Glomerular visceral epithelial cell (primary cell): Measurements from ENCODE around the gene R3HDM2.

Experiments used
- DNase-seq: peaks from one replicate; pipeline ENCODE4 v3.0.0-alpha.2; 2016; ENCODE audit errors: extremely low spot score

Gene R3HDM2

DNA sequence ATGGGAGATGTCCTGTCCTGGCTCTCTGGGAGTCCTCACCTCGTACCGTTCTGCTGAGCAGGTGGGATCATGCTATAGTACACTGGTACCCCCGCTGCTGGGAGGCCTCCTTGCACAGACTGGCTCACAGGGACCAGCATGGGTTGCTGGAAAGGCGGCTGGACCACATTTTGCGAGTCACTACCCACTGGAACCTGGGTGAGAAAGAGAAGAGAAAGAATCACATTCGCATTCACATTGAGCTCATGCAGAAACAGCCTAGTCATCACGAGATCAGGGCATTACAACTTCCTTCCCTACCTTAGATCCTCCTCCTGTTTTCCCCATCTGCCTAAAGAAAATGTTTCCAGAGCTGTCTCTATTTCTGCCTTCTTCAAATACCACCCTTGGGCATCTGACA, 162.6 kb downstream of the R3HDM2 start:
- no peak for DNase-seq

GRCh38 chr12:57266681-57267080, 164.2 kb downstream of the R3HDM2 start:
- DNase-seq: no peak

DNA sequence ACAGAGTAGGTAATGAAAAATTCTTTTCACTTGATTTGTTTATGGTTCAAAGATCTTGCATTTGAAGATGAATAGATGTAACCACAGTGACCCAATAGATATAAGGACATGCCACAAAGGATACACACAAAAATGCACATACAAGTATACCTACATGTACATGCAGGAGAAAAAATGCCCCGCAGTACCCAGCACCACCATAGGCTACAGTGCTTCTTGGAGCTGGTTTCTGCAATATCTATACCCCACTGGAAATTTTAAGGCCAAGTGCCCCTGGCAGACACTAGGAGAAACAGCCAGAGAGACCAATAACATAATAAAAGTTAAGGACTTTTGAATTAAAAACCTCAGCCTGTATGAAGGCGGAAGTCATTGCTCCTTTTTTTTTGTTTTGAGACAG, 167.7 kb downstream of the R3HDM2 start:
- no peak for DNase-seq

DNA sequence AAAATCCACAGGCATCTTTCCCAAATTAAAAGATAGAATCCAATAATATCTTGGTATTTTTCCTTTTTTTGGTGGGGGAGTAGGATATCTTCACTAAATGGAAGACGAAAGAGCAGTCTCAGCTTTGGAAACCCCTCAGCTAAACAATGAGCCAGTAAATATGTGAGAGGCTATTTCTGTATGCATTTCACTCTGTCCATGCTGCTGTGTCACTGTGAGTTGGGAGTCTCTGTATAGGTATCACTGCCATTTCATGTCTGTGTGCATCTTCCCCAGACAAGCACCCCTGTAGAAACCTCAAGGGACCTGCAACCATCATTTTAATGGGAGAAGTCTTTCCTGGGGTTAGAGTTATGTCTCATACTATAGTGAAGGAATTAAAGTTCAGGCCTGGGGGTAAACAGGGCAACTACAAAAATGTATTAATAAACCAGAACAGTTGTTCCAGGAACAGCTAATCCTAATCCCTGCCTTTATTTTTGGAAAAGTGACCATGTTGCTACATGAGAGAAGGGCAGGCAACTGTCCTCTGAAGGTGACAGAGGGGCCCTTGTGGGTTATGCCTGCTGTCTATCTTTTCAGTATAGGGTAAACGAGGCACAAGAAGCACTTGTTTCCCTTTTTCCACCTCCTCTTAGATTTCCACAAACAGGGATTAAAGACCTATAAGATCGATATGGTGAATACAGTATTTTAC, 168.6 kb downstream of the R3HDM2 start:
- no peak for DNase-seq

DNA sequence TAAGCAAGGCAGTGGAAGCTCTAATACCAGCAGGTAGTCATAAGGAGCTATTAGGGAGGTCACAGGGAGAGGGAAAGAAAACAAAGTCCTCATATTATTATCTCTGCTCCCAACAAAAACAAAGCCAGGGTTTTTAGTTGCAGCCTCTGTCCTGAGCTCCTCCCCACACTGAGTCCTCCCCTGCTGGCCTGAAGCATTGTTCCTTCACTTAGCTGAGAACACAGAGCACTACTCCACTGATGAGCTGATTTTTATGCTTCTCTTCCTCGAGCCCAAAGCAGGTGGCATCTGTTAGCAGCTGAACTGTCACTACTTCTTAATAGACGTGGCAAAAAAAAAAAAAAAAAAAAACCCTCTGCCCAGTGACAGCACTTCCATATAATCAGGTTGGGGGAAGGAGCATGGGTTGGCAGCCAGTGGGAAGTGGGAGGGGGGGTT, 169.4 kb downstream of the R3HDM2 start:
- no peak for DNase-seq

- no peak for DNase-seq
These were observed 170.5 kb downstream of the R3HDM2 start for GRCh38 chr12:57260366-57260765.

DNA sequence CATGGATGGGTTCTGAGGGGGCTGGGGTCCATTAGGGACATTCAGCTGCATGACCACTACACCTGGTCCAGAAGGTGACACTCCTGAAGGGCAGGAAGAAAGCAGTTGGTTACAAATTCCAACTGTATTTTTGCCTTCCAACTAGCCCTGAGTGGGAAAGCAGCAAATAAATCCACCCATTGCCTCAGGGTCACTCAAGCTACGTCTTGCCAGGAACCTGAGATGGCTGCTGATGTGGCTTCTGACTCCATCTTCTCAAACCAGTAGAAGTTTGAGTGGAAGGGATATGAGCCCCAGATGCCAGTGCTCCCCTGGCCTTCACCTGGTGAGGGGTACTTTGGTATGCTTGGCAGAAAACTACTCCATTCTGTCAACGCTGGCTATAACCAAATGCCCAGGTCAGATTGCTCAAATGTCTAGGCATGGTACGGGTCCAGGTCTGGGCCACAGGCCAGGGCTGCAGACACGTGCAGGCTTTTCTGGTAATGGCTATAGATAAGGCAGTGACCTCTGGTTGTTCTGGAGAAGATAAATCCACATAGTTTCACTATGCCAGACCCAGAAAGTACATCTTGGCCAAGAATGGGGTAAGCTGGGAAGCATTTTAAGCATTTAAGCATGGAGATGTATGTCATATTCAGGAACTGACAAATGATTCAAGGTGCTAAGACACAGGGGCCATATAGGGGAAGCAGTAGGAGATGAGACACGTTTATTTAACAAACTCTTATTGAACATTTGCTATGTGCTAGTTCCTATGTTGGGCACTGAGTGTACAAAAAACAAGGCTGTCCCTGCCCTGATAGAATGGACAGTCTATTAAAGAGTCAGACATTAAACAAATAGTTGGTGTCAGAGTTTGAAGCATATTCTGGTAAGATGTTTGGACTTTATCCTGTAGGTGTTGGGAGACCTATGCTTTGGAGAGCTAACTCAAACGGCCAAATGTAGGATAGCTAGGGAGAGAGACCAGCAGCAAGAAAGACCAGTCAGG, 171.6 kb downstream of the R3HDM2 start:
- DNase-seq: no peak

DNA sequence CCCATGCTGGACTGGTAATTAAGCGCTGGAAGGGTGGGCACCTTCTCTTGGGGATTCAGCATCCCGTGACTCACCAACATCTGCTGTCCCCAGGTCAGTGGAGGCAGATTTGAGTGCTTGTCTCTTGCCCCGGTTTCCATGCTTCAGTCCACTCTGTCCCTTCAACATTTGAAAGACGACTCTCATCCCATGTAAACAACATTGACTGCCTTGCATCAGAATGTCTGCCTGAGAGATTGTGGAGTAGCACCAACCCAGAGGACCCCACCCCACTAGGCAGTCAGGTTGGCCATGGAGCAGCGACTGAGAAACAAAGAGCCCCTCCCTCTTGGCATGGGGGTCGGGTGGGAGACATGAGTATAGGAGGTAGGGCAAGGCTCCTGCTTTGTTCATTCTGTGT, 174.9 kb downstream of the R3HDM2 start:
- no peak for DNase-seq

- DNase-seq: no peak
These were observed 176.2 kb downstream of the R3HDM2 start for GRCh38 chr12:57254506-57255280.

GRCh38 chr12:57250956-57251355, 179.9 kb downstream of the R3HDM2 start, which contains the start of gene STAC3:
STAC3 (minus strand) TSS chr12:57251187; CDS start chr12:57249636, 1,551 bp downstream.
- no peak for DNase-seq

GRCh38 chr12:57250541-57250940, 180.3 kb downstream of the R3HDM2 start:
- no peak for DNase-seq

- DNase-seq: no peak
These were observed 181.7 kb downstream of the R3HDM2 start for GRCh38 chr12:57248934-57249742.

DNA sequence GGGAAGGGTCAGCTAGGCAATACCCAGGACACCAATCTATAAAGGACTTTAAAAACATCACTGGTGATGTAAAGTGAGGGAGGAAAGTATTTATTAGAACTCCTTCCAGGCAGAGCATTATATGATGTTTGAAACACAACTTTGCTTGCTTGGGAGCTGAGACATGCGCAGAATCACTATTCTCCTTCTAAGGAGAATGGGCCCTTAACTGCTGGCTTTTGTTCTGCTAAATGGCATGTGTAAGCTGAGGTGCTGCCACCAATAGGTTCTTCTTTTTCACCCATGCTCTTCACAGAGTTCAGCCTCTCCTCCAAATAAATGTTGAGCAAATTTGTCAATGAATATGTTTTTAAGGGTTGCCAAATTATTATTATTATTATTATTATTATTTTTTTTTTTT, 183.8 kb downstream of the R3HDM2 start:
- no peak for DNase-seq

DNA sequence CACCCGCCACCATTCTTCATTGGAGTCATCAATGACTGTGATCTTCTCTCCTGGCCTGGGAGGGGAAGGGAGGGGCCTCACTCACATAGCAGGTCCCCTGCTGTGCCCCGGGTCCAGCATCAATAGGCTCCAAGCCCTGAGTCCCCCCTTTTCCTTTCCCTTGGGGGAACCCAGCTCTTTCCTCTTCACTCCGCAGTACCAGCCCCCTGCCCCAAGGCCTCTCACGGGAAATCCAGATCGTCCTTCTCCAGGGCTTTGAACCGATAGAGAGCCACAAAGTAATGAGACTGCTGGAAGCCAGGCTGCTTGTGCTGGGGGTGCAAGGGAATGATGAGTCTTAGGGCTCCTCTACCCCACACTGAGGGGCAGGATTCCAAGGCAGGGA, 186.5 kb downstream of the R3HDM2 start:
- DNase-seq: no peak

GRCh38 chr12:57243521-57244311, 187.1 kb downstream of the R3HDM2 start:
- DNase-seq: peak; percentile 63

DNA sequence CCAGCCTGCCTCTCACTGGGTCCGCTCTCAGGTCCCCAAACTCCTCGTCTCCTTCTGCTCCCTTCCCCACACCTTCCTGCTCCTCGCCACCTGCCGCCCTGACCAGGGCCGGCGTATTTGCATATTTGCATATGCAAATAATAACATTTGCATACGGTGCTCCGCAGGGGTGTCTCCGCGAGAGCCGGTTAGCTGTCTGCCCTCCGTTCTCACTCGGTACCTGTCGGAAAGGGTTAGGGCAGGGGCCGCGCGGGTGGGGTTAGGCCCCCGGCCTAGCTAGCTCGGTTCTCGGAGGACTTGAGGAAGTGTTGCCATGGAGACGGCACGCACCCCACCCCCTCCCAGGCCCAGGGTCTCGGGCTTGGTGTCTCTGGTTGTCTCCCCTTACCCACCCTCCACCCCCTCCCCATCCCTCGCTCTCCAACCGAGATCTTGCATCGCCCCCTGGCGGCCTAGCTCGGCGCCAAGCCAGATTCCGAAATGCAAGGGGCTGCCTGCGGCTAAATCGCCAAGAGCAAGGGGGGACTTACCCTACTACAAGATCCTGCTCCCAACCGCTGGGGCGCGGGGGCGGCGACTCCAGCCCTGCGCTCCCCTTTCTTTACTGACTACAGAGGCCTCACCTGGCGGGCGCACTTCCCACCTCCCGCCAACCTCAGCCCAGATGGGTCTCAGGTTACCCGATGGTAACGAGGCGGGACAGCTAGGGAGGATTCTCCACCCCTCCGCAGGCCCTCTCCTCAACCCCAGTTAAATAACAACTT, 188.0 kb downstream of the R3HDM2 start:
- peak; percentile 40 for DNase-seq

GRCh38 chr12:57242329-57242690, 188.5 kb downstream of the R3HDM2 start:
- DNase-seq: no peak

GRCh38 chr12:57241402-57242310, 189.2 kb downstream of the R3HDM2 start:
- no peak for DNase-seq
